Thymus (tissue), 11 donors: ENCODE measurements around the gene HIRA. TPM values are rescaled to one million over a fixed set of nuclear protein-coding genes. Genes with fewer than 3 reads are reported as not detected.

Experiments
- DNase-seq, 9 donors: peaks; one replicate each; pipeline ENCODE4 v3.0.0-alpha.2; 2013; ENCODE audit warnings: low spot score in 9 of 9, low read depth in 6 of 9, missing footprints in 1 of 9
- H3K27ac ChIP-seq, 2 donors: one replicate each; pipeline ENCODE4 v1.5.1; 2013; ENCODE audit warnings: control low read depth in 1 of 2, low read depth in 1 of 2, low read length in 1 of 2, mild to moderate bottlenecking in 1 of 2, moderate library complexity in 1 of 2
- H3K27me3 ChIP-seq, 2 donors: one replicate each; pipeline ENCODE4 v1.5.1; 2013; ENCODE audit warnings: low read length in 1 of 2; ENCODE audit not compliant: control insufficient read depth in 2 of 2, insufficient read depth in 1 of 2
- H3K36me3 ChIP-seq, 2 donors: one replicate each; pipeline ENCODE4 v1.5.1; 2013; ENCODE audit warnings: low read length in 1 of 2, mild to moderate bottlenecking in 1 of 2, moderate library complexity in 1 of 2; ENCODE audit not compliant: control insufficient read depth in 2 of 2, insufficient read depth in 2 of 2
- H3K4me1 ChIP-seq, 2 donors: one replicate each; pipeline ENCODE4 v1.5.1; 2013; ENCODE audit warnings: low read length in 2 of 2; ENCODE audit not compliant: control insufficient read depth in 2 of 2, insufficient read depth in 2 of 2
- H3K4me3 ChIP-seq, 2 donors: one replicate each; pipeline ENCODE4 v1.5.1; 2013; ENCODE audit warnings: low read length in 2 of 2, control low read depth in 1 of 2, mild to moderate bottlenecking in 1 of 2
- H3K9me3 ChIP-seq, 2 donors: one replicate each; pipeline ENCODE4 v1.5.1; 2013; ENCODE audit warnings: low read length in 1 of 2, mild to moderate bottlenecking in 1 of 2; ENCODE audit not compliant: control insufficient read depth in 2 of 2, insufficient read depth in 1 of 2
- WGBS: extraction: QIAGEN DNeasy Blood & Tissue Kit; methylation state at CpG from one replicate; pipeline ENCODE4 v1.1.7; 2013; 5-methylcytosine and 5-hydroxymethylcytosine counted together
- polyA plus RNA-seq: library from polyadenylated mRNA; stranded (reverse); fragments of 200-250 nt; gene quantifications from one replicate; pipeline ENCODE4 v1.2.3, GENCODE V29; 2013
- total RNA-seq: library from RNA; stranded (reverse); fragments of 120-200 nt; gene quantifications from one replicate; pipeline ENCODE4 v1.2.4, GENCODE V29; 2013
- donor health status: healthy.

HIRA gene
- total and polyA plus RNA-seq, 2 donors, result 15.4 to 15.9 TPM

DNA sequence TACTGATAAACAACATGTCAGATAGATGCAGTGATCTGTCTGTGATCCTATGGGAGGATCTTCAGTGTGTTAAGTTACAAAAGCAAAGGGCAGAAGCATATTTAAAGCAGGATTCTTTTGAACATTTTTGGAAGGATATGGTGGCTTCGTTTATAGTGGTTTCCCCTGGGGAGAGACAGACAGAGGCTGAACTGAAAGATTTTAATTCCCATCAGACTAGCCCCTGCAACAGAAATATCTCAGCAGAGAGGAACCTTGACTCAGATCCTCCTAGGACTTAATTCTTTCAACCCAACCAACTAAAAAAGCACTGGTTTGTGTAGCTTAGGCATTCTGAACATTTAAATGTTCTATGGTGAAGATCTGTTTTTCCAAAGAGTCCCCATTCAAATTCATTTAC is 145.7 kb downstream of the HIRA start:
- Histone ChIP-seq H3K27me3 (peaks cover 6 to 32% of the 10 kb centered on the region in 2 donors), H3K9me3 (no peaks in the 10 kb centered on the region), H3K4me3 (no peak overlapping the region), H3K36me3 (no peaks in the 10 kb centered on the region), H3K4me1 (peaks cover under 1 to 16% of the 10 kb centered on the region in 2 donors), H3K27ac (no peak overlapping the region)
- WGBS, result 51% methylated on average over 1 of the region's 1 CpG
- no peak for DNase-seq

Other genes starting within 250 kb of the HIRA start
- 9.5 TPM for gene CLTCL1, start 140.0 kb downstream of the HIRA start, total RNA-seq
- 30.4 TPM for gene CLTCL1, start 140.0 kb downstream of the HIRA start, polyA plus RNA-seq
- 36.5 TPM for gene MRPL40, start 812 bp upstream of the HIRA start, total RNA-seq
- 50.6 TPM for gene MRPL40, start 812 bp upstream of the HIRA start, polyA plus RNA-seq
- 34.5 TPM for gene C22orf39, start 16.0 kb upstream of the HIRA start, total RNA-seq
- gene C22orf39, start 16.0 kb upstream of the HIRA start, polyA plus RNA-seq, result 43.4 TPM
- 47.8 TPM for gene UFD1, start 47.5 kb upstream of the HIRA start, total RNA-seq
- gene UFD1, start 47.5 kb upstream of the HIRA start, polyA plus RNA-seq, result 130 TPM
- 31.7 TPM for gene CDC45, start 48.2 kb upstream of the HIRA start, total RNA-seq
- 5.1 TPM for gene CDC45, start 48.2 kb upstream of the HIRA start, polyA plus RNA-seq
- gene CLDN5, start 92.7 kb upstream of the HIRA start, total RNA-seq, result 8.9 TPM
- 112 TPM for gene CLDN5, start 92.7 kb upstream of the HIRA start, polyA plus RNA-seq